GM19351 (cell line): Measurements from ENCODE around the gene PSG3.
"Not testable (repeated sequence)": the region's sequence is repeated elsewhere in the genome, so short reads cannot be mapped to it uniquely, and the experiment has no call there.

Experiments used
- ATAC-seq: cut with Tn5 transposase; IDR thresholded peaks from one replicate; pipeline ENCODE4 v1.9.1; 2021; ENCODE audit warnings: mild to moderate bottlenecking, moderate library complexity; ENCODE audit not compliant: unreplicated experiment

Gene PSG3

GRCh38 chr19:42740381-42740780 is at the start of gene PSG3:
TSS of gene PSG3 (minus strand) at chr19:42740481. CDS start at chr19:42740384, 97 bp downstream.
- ATAC-seq: not testable (repeated sequence)

GRCh38 chr19:42788766-42789165 is 48.5 kb upstream of the PSG3 start:
- not testable (repeated sequence) for ATAC-seq

DNA sequence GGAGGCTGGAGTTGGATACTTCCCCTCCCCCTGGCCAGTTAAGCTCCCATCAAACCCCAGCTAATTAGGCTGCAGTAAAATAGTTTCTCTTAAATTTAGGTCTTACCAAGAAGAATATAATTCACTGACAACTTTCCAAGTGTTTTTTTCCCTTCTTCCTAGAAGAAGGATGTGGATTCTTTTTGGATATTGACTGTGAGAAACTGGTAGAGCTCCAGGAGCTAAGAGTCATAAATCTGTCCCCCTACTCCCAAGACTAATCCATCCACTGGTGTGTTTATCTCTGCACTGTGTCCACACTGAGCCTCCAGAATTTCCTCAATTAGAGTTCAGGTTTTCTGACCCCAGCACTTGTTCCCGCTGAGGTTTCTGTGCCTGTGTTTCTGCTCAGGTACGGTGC is 47.5 kb upstream of the PSG3 start:
- not testable (repeated sequence) for ATAC-seq

DNA sequence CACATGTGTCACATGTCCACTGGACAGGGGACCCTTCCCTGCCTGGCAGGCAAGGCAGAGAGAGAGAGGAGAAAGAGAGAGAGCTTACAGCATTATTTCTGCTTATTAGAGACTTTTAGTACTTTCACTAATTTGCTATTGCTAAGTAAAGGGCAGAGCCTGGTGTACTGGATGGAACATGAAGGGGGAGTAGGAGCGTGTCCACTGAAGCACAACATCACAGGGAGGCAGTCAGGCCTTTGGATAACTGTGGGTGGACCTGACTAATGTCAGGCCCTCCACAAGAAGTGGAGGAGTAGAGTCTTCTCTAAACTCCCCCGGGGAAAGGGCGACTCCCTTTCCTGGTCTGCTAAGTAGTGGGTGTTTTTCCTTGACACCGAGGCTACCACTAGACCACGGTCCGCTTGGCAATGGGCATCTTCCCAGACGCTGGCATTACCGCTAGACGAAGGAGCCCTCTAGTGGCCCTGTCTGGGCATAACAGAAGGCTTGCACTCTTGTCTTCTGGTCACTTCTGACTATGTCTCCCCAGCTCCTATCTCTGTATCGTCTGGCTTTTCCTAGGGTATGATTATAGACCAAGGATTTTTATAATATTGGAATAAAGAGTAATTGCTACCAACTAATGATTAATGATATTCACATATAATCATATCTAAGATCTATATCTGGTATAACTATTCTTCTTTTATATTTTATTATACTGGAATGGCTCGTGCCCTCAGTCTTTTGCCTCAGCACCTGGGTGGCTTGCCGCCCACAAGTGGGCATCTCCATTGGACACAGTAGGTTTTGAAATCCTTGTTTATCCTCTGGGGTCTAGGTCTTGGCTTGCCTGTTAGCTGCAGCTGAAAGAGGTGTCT is 36.7 kb upstream of the PSG3 start:
- ATAC-seq: not testable (repeated sequence)

GRCh38 chr19:42774510-42775158 is 34.4 kb upstream of the PSG3 start:
- ATAC-seq: not testable (repeated sequence)

DNA sequence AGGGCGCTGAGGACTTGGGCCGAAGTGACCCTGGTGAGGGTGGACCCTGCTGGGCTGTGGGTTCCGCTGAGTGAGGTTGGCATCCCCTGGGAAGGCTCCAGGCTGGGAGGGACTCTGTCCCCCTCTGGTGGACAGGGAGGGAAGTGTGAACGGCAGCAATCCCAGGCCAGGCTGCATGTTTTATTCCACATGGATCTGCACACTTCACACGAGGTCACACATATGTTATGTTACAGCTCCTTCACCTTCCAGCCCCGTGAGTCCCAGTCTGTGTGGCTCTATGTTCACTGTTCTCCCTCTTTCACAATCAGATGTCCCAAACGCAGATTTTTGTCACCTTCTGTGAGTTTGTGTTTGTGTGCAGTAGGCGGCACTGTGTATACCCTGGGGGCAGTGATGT is 27.0 kb upstream of the PSG3 start:
- ATAC-seq: not testable (repeated sequence)

- not testable (repeated sequence) for ATAC-seq
Observed at GRCh38 chr19:42766871-42767270, 26.6 kb upstream of the PSG3 start.

- no peak for ATAC-seq
Observed at GRCh38 chr19:42764836-42765235, 24.6 kb upstream of the PSG3 start.

GRCh38 chr19:42762789-42763188 is 22.5 kb upstream of the PSG3 start:
- ATAC-seq: no peak

DNA sequence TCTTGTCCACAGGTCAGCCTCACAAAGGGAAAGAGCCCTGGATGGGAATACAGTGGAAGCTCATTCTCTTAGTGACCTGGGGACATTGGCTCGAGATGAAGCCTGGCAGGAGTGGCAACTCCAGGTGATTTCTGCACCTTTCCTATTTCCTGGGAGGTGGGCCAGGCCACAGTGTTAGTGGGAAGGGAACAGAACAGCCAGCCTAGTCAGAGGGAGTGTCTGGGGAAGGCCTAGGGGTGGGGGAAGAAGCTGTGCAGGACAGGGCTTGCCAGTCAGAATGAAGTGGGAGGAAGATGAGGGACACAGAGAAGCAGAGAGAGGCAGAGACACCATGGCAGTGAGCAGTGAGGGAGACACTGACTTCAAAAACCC is 21.6 kb upstream of the PSG3 start:
- ATAC-seq: not testable (repeated sequence)

DNA sequence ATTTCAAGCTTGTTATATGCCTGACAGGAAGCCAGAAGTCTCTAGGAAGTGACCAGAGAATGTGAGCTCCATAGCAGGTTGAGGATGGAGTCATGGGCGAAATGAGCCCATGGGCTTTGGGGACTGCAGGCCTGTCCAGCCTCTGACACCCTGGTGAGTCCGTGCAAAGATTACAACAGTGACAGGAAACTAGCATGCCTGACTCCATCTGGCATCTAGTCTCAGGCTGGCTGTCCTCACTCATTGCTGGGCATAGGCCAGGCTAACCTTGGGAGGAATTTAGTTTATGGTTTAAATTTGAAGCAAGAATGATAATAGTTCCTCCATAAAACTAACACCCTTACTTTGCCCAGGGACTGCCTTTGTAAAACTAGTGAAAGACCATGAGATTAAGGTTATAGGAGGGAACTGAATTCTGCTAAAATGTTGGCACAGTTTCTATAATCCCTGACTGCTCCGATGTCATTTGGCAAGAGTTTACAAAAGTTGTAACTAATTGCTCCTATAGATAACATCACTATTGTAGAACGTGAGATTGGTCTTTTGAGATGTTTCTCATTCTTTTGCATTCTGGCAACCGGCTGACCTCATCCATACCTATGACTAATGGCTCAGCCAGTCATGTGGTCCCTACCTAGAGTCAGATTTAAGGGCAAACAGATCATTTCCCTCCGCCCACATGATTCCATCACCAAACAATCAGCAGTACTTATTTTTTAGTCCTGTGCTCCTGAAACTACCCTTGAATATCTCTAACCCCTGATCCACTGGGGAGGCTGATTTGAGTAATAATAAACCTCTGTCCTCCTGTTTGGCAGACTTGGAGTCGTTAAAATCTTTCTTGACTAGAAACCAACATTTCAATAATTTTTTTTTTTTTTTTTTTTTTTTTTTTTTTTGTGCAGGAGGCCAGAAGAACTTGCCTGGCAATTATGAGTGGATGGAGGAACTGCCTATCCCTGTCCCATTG is 21.0 kb upstream of the PSG3 start:
- not testable (repeated sequence) for ATAC-seq

- ATAC-seq: not testable (repeated sequence)
Observed at GRCh38 chr19:42758667-42759066, 18.4 kb upstream of the PSG3 start.

DNA sequence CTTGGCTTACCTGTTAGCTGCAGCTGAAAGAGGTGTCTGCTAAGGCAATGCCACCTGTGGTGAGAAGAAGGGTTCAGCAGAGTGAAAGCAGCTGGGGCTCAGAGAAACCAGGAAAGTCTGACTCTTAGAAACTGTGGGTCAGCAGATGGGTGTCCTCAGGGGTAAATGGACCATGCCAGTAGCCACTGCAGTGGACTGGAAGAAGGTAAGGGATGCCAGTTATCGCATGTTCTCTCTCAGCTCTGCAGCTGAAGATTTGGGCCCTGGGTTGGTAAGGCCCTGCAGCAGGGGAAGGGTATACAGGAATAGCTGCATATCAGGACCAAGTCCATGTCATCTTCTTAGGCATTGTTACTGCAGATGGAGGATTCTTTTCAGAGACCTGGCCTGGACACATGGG is 12.0 kb upstream of the PSG3 start:
- ATAC-seq: not testable (repeated sequence)

DNA sequence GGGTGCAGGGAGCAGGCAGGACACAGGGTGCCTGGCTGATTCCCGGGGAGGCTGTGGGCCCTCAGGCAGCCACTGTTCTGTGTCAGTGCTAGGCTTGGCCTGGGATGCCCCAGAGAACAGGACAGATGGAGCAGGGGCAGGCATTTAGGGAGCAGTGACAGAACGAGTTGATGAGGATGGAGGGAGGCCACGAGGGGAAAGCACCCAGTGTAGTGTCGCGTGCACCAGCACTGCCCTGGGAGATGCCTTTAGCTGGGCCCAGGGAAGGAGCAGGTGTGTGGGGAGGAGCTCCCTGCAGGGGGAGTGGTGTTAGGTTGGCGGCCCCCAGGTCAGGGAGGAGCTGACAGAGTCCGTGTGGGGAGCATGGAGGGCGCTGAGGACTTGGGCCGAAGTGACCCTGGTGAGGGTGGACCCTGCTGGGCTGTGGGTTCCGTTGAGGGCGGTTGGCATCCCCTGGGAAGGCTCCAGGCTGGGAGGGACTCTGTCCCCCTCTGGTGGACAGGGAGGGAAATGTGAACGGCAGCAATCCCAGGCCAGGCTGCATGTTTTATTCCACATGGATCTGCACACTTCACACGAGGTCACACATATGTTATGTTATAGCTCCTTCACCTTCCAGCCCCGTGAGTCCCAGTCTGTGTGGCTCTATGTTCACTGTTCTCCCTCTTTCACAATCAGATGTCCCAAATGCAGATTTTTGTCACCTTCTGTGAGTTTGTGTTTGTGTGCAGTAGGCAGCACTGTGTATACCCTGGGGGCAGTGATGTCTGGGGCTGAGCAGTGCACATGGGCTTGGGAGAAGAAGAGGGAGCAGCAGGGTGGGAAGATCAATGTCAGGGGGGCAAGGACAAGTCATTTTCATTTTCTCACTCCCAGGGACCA is 1.7 kb upstream of the PSG3 start:
- ATAC-seq: not testable (repeated sequence)

DNA sequence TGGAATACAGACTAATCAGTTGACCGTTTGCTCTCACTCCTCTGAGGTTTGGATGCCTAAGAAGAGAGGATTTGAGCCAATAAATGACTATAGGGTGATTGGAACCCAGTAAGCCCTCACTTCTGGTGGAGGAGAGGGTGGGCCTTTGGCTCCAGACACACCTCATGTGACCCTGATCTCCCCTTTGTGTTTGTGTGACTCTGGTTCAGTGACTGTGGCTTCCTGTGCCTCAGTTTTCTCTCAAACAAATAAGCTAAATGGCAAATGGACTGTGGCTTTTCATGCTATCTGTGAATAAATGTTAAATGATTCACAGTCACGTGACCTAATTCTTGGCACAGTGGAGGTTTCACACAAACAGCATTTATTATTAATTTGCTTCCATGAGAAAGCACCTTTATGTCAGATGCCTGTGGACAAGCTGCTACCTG is 2.7 kb downstream of the PSG3 start:
- ATAC-seq: not testable (repeated sequence)

- ATAC-seq: not testable (repeated sequence)
Observed at GRCh38 chr19:42728341-42728740, 11.9 kb downstream of the PSG3 start.

GRCh38 chr19:42714000-42714399 is 26.3 kb downstream of the PSG3 start:
- not testable (repeated sequence) for ATAC-seq

DNA sequence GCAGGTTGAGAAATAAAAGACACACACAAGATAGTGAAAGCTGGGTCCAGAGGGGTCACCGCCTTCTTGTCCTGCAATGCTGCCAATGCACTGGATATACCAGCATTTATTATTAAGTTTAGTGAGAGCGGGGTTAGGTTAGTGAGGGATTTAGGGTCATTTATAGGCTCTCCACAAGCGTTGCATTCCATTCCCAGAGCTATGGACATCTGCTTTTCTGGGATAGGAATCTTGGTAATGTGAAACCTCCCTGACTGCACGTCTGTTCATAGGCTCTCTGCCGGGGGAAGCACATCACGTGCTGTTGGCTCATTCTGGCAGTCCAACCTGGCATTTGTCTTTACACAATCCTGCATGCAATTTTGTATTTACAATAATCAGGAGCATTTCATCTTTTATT is 27.5 kb downstream of the PSG3 start:
- ATAC-seq: not testable (repeated sequence)

- not testable (repeated sequence) for ATAC-seq
Observed at GRCh38 chr19:42710986-42711385, 29.3 kb downstream of the PSG3 start.

DNA sequence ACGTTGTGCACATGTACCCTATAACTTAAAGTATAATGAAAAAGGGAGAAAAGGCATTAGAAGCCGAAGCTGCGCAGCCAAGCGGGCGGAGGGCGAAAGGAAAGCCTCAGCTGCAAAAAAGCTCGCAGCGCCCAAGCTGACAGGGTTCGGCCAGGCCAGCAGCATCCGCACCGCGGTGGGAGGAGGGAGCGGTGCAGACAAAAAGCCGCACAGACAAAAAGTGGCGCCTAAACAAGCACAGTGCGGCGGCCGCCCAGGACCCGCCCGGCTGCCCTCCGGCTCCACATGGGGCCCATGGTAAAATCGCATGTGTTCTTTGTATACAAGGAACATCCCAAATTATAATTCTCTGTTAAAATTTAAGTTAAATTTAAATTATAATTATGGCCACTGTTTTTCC is 42.4 kb downstream of the PSG3 start:
- no peak for ATAC-seq
